H1 (cell line): ENCODE results near the gene SSBP3. TPM values are rescaled to one million over a fixed set of nuclear protein-coding genes. Genes with fewer than 3 reads are reported as not detected.

Source experiments
- PHF8 ChIP-seq: fragments of 200-600 bp; sonication (generic); conservative IDR thresholded peaks from 2 replicates; pipeline ENCODE4 v1.7.1; 2012; ENCODE audit warnings: low read depth, mild to moderate bottlenecking, inconsistent platforms, low read length, moderate library complexity
- SIN3A ChIP-seq, 2 experiments: IDR thresholded peaks in 1 of 2; conservative IDR thresholded peaks in 1 of 2; 2 replicates each; pipeline ENCODE4 v1.6.1; 2011 to 2012; ENCODE audit warnings: low read length in 2 of 2, improper control_type of control experiment in 1 of 2, low read depth in 1 of 2, mild to moderate bottlenecking in 1 of 2
- SUZ12 ChIP-seq: fragments of 200-600 bp; sonication (generic); IDR thresholded peaks from 2 replicates; pipeline ENCODE4 v1.6.1; 2012; ENCODE audit warnings: mild to moderate bottlenecking, inconsistent platforms, low read length, moderate library complexity, mixed read lengths
- TEAD4 ChIP-seq: IDR thresholded peaks from 2 replicates; pipeline ENCODE4 v1.6.1; 2012; ENCODE audit warnings: low read depth, low read length, inconsistent platforms, mixed read lengths
- polyA plus RNA-seq, 7 experiments: library from polyadenylated mRNA; depleted of rRNA in 3 of 7; stranded (reverse) in 5 of 7; unstranded in 2 of 7; fragments of >200 nt in 5 of 7; fragments of 200-250 nt in 2 of 7; gene quantifications; 1 replicate in 5 of 7; 2 replicates in 1 of 7; 4 replicates in 1 of 7; pipeline versions ENCODE4 v1.2.1 to v1.2.3, GENCODE V29; 2011 to 2013; ENCODE audit warnings: missing spikeins in 2 of 7, mixed read lengths in 2 of 7
- total RNA-seq: library from RNA; stranded (reverse); fragmentation: NEBNext Ultra II Directional; extraction: Animal tissue kit (Norgen Biotek cat#: 25700); gene quantifications from 2 replicates; pipeline ENCODE4 v1.2.1, GENCODE V29; 2021

SSBP3 gene
- total and polyA plus RNA-seq, 2 of the 8 experiments (the other 6 are each of a cell fraction or from before 2014, with no cell fraction given) = 99.7 to 133 TPM

DNA sequence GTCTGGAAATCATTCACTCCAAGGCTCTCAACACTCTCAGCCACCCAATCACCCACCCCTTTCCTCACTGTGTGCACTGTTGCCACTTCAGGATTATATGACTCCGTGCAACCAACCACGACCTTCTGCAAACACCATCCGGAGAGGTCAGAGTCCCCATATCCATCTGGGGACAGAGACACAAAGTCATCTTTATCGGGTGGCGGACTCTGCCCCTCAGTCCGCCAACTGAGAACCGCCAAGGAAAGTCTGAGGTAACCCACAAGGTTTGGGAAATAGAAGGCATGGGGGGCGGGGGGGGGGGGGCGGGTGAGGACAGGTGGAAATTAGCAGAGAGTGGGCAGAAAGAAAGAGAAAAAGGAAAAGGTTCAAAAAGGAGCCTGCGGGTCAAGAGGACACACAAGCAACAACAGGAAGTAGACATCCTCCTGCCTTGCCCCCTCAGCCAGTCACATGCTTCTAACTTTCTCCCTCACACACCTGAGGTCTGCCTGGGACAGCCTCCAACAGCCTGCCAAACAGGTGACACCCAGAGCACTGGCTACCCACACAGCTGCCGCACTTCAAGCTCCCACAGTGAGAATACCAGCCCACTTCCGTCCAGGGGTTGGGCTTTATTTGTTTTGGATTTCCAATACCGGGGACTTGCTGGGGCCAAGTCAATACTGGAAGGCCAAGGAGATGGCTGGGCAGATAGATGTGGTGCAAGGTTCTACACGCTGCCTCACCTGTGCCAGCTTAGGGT, 58.1 kb downstream of the SSBP3 start (continued):
- TF ChIP-seq PHF8 (no peak), SUZ12 (no peak), TEAD4 (no peak), SIN3A (conservative IDR thresholded peaks at IDR 0.05 in 1 of 2, IDR thresholded peaks at IDR 0.05 in 1 of 2; ENCODE audit: low read depth in 1 of 2, low read length in 2 of 2) (no peak)
